Measurements from ENCODE around the gene LSM2. TPM values are rescaled to one million over a fixed set of nuclear protein-coding genes. Genes with fewer than 3 reads are reported as not detected.

LSM2 gene
- total and polyA plus RNA-seq, 9 of the 15 experiments (the other 6 are each of a cell fraction or from before 2014, with no cell fraction given): 154 to 407 (median 223) TPM

GRCh38 chr6:31831350-31832215 lies 24.8 kb upstream of the LSM2 start (continued):
- TF ChIP-seq EWSR1 (IDR thresholded peaks at IDR 0.05; ENCODE audit: borderline replicate concordance, low read depth, partially characterized antibody): no peak
- no peak for TF ChIP-seq ZBTB11 (CRISPR knock-in tag; IDR thresholded peaks at IDR 0.05)
- TF ChIP-seq MEF2A (IDR thresholded peaks at IDR 0.05; ENCODE audit: control insufficient read depth, low read depth, low read length): no peak
- TF ChIP-seq BHLHE40 (IDR thresholded peaks at IDR 0.05; ENCODE audit: low read length): no peak
- no peak for TF ChIP-seq PTBP1 (IDR thresholded peaks at IDR 0.05; ENCODE audit: low read depth, low read length)
- no peak for TF ChIP-seq RUNX1 (IDR thresholded peaks at IDR 0.05; ENCODE audit: low read depth)
- TF ChIP-seq LCOR (CRISPR knock-in tag; IDR thresholded peaks at IDR 0.05): 0 out of 2 replicates have a peak, but pooled peaks have one; percentile 46
- no peak for TF ChIP-seq ZNF717 (CRISPR knock-in tag; IDR thresholded peaks at IDR 0.05)
- no peak for TF ChIP-seq FUS (optimal IDR thresholded peaks at IDR 0.05; ENCODE audit: low read depth, low read length)
- no peak for TF ChIP-seq ZFPM2 (CRISPR knock-in tag; IDR thresholded peaks at IDR 0.05)
